GM18505 (cell line): Measurements from ENCODE around the gene NUAK1.

Source experiments
- ATAC-seq: cut with Tn5 transposase; IDR thresholded peaks from one replicate; pipeline ENCODE4 v1.9.1; 2021; ENCODE audit not compliant: unreplicated experiment
- POLR2A ChIP-seq: IDR thresholded peaks from 4 replicates; pipeline ENCODE4 v1.6.1; 2011; ENCODE audit warnings: borderline replicate concordance; ENCODE audit not compliant: insufficient read depth, insufficient read length; ENCODE audit errors: extremely low read depth

Gene NUAK1

GRCh38 chr12:106071686-106072085 lies 67.1 kb downstream of the NUAK1 start:
- no peak for TF ChIP-seq POLR2A
- no peak for ATAC-seq

- no peak for TF ChIP-seq POLR2A
- no peak for ATAC-seq
Measured at GRCh38 chr12:106070611-106071010, 68.1 kb downstream of the NUAK1 start.

- TF ChIP-seq POLR2A = no peak
- no peak for ATAC-seq
Measured at GRCh38 chr12:106070147-106070546, 68.6 kb downstream of the NUAK1 start.

GRCh38 chr12:106068296-106068695 lies 70.5 kb downstream of the NUAK1 start:
- no peak for ATAC-seq
- no peak for TF ChIP-seq POLR2A

GRCh38 chr12:106067606-106068205 lies 71.0 kb downstream of the NUAK1 start:
- no peak for TF ChIP-seq POLR2A
- ATAC-seq = no peak

- ATAC-seq = no peak
- no peak for TF ChIP-seq POLR2A
Measured at GRCh38 chr12:106066726-106067325, 71.9 kb downstream of the NUAK1 start.

GRCh38 chr12:106066051-106066705 lies 72.6 kb downstream of the NUAK1 start:
- no peak for TF ChIP-seq POLR2A
- ATAC-seq = no peak

- no peak for ATAC-seq
Measured at GRCh38 chr12:106065506-106065905, 73.2 kb downstream of the NUAK1 start.

GRCh38 chr12:106064721-106065021 lies 74.1 kb downstream of the NUAK1 start:
- no peak for TF ChIP-seq POLR2A
- ATAC-seq = no peak

More at GRCh38 chr12:106065506-106065905, 73.2 kb downstream of the NUAK1 start:
- TF ChIP-seq POLR2A = no peak

GRCh38 chr12:106063826-106064720 lies 74.7 kb downstream of the NUAK1 start:
- ATAC-seq = no peak
- TF ChIP-seq POLR2A = no peak

GRCh38 chr12:106062693-106063092 lies 76.1 kb downstream of the NUAK1 start:
- no peak for TF ChIP-seq POLR2A

GRCh38 chr12:106058256-106059182 lies 80.2 kb downstream of the NUAK1 start:
- no peak for ATAC-seq
- TF ChIP-seq POLR2A = no peak

More at GRCh38 chr12:106062693-106063092, 76.1 kb downstream of the NUAK1 start:
- no peak for ATAC-seq

GRCh38 chr12:106054049-106054448 lies 84.7 kb downstream of the NUAK1 start:
- no peak for ATAC-seq

More at GRCh38 chr12:106054049-106054448, 84.7 kb downstream of the NUAK1 start:
- no peak for TF ChIP-seq POLR2A
